MV-4-11 (cell line): ENCODE data around the gene ALPP.
"Not testable (repeated sequence)": the region's sequence is repeated elsewhere in the genome, so short reads cannot be mapped to it uniquely, and the experiment has no call there.

Experiments
- DNase-seq: peaks from one replicate; lab custom pipeline; 2025; lab: John Stamatoyannopoulos, UW

Gene ALPP

DNA sequence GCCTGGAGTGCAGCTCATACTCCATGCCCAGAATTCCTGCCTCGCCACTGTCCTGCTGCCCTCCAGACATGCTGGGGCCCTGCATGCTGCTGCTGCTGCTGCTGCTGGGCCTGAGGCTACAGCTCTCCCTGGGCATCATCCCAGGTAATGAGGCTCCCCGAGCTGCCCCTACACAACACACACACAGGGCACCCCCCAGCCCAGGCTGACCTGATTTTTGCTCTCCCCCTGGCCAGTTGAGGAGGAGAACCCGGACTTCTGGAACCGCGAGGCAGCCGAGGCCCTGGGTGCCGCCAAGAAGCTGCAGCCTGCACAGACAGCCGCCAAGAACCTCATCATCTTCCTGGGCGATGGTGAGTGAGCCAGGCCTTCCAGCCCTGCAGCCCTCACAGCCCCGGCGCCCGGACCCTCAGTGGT lies at the start of gene ALPP:
Gene ALPP, plus strand, starts transcription at position 17 of the 417 bp plus-strand sequence. Its CDS starts 52 bp downstream, at position 69.
- not testable (repeated sequence) for DNase-seq

DNA sequence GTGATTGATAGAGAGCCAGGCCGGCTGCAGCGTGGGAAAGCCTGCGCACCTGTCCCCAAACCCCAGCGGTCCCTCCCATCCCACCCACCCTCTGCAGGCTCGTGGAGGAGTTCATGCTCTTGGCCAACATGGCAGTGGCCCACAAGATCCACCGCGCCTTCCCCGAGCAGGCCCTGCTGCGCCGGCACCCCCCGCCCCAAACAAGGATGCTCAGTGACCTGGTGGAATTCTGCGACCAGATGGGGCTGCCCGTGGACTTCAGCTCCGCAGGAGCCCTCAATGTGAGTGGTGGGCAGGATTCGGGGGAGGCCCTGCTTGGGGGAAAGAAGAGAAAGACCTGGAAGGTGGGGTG lies 48.9 kb upstream of the ALPP start:
- no peak for DNase-seq

DNA sequence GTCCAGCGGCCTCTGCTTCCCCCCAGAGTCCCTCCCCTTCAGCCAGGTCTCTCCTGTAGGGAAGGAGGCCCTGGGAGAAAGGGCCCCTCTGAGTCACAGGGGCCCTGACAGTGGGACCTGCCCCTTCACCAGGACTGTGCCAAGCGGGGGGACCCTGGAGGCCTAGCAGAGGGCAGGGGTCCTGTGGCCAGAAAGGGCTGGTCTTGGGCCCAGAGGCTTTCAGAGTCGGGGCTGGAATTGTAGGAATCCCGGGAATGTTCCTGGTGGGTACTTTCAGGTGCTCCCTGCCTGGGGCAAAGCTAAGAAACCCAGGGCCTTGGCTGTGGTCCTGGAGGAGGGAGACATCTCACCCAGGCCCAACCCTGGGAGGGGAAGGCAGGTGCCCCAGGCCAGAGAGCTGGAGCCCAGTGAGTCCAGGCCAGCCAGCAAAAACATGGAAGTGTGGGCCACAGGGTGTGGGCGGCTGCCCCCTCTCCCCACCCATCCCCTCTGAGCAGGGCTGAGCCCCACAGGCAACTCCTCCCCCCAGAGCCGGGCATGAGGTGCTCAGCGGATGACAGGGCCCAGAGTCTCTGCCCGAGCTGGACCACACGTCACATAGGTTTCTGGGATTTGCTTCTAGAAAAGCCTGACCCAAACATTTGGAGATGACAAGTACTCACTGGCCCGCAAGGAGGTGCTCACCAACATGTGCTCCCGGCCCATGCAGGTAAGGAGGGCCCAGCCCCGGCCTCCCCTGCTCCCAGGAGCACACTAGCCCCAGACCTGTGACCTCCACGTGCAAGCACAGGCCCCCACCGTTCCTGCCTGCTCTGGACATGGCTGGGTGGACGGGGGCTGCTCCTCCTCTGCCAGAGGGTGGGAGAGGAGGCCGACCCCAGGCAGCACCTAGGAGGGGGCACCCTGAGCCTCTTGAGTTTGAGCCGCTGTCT lies 48.2 kb upstream of the ALPP start:
- no peak for DNase-seq

DNA sequence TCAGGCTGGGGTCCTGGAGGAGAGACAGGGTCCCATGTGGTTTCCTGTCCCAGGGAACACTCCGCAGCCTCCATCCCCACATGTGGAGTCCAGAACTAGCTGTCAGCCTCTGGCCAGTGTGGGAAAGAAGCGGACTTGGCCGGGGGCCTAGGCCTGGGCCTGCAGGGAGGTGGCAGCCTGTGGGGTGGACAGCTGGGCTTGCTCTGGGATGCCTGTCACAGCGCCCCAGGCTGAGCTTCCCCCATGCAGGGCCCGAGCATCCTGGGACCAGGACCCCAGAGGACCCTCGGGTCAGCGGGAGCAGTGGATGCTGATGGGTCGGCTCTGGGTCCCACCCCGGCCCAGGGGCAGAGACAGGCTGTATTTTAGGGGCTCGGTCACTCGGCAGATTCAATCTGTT lies 47.5 kb upstream of the ALPP start:
- DNase-seq = not testable (repeated sequence)

DNA sequence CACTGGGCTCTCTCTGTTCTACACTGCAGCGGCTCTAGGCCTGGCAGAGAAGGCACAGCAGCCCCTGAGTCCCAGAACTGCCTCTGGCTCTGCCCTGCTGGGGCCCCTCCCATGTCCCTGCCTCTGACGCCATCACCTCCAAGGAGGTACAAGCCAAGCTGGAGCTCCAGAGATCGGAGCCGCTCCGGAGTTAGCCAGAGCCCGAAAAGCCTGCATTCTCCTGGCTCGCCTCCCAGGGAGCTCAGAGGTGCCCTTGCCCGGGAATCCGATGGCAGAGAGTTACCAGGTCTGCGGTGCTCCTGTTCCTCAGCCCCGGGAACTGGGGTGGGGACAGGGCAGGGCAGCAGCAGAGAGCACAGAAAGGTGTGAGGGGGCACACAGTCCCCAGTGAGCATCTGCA lies 46.9 kb upstream of the ALPP start:
- DNase-seq = not testable (repeated sequence)

DNA sequence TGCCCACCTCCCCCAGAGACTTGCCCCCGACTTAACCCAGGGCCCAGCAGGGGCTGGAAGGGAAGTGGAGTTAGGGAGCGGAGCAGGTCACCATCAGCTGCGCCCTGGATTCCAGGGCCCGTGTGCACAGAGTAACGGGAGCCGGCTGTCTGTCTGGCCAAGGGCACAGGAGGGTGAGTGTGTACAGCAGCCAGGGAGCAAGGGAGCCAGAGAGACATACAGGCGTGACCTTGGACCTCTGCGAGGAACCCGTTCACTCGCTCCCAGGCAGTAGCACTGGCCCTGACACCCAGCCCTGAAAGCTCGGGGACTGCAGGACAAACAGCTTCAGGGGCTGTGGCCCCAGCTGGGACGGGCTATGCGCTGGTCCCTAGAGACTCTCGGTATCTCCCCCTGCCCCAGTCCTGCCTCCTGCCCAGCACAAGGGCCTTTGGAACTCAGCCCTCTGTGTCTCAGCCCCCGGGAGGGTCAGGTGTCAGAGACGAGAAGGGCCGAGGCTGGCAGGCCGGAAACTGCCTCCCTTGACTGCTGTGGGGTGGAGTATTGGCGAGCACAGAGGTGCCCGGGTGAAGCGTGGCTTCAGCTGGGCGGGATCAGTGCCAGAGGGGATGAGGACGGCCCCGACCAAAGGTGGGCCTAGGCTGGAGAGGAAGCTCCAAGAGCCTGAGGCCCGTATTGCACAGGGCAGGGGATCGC lies 46.2 kb upstream of the ALPP start:
- DNase-seq = not testable (repeated sequence)

DNA sequence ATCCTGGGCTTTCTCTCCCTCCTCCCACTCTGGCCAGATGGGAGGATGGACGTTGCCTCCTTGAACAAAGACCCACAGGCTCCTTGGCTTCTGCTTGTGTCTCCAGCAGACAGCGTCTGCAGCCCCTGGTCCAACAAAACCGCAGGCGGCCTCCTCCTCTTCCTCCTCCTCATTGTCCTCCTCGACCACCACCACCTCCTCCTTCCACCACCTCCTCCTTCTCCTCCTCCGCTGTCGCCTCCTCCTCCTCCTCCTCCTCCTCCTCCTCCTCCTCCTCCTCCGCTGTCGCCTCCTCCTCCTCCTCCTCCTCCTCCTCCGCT lies 45.7 kb upstream of the ALPP start:
- no peak for DNase-seq

DNA sequence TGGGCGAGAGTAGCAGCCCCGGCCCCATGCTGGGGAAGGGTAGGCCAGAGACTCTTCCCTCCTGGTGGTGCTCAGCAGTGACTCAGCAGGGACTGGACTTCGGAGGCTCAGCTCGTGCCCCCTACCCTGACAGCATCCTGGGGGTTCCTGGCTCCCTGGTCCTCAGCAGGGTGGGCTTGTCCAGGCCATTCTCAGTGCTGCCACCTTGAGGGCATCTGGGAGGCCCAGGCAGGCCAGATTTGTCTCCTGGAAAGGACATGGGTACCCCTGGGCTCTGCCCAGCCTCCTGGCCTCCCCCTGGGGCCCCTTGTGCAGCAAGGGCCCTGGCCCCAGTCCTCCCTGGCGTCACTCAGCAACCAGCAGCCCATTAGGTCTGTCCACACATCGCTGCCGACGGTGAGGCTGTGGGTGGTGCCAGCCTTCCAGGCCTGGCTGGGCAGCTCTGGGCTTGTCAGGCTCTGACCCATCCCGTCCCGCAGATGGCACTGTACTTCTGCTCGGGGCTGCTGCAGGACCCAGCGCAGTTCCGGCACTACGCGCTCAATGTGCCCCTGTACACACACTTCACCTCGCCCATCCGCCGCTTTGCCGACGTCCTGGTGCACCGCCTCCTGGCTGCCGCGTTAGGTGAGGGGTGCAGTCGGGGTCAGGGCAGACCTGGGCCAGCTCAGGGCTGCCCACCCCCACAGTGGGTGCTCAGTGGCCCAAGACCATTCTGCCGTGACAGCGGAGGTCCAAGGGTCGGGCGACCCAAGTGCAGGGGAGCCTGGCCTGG lies 45.0 kb upstream of the ALPP start:
- no peak for DNase-seq

DNA sequence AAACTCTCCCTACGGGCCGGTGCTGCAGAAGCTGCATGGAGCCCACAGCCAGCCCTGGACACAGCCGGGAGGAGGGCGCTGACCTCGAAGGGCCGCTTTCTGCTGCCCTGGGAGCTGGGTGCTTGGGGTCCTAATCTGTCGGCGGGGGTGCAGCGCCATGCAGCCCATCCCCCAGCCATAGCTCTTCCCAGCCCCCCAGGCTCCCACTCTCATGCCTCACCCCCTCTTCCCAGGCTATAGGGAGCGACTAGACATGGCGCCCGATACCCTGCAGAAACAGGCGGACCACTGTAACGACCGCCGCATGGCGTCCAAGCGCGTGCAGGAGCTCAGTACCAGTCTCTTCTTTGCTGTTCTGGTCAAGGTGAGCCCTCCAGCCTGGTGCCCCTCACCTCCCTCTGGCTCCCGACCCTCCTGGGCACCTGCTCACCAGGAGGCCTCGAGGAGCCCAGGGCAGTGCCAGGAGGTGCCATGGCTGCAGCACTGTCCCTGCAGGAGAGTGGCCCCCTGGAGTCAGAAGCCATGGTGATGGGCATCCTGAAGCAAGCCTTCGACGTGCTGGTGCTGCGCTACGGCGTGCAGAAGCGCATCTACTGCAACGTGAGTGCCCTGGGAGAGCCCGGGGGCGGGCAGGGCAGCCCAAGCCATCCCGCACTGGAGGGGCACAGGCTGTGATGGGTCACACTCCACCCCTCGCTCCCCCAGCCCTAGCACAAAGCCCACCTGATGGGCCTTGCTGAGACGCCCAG lies 44.2 kb upstream of the ALPP start:
- DNase-seq = not testable (repeated sequence)

DNA sequence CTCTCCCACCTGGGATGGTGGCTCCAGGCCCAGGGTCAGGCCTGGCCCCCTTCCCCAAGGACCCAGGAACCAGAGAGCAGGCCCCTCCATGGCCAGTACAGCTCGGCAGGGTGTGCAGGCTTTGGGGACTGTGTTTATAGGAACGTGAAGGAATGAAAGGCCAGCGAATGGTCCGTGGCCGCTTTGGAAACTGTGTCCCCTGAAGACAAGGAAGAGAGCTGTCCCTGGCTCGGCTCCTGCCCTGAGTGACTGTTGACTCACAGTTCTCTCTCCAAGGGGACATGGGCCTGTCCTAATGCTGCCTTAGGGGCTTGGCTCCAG lies 43.7 kb upstream of the ALPP start:
- DNase-seq = not testable (repeated sequence)

DNA sequence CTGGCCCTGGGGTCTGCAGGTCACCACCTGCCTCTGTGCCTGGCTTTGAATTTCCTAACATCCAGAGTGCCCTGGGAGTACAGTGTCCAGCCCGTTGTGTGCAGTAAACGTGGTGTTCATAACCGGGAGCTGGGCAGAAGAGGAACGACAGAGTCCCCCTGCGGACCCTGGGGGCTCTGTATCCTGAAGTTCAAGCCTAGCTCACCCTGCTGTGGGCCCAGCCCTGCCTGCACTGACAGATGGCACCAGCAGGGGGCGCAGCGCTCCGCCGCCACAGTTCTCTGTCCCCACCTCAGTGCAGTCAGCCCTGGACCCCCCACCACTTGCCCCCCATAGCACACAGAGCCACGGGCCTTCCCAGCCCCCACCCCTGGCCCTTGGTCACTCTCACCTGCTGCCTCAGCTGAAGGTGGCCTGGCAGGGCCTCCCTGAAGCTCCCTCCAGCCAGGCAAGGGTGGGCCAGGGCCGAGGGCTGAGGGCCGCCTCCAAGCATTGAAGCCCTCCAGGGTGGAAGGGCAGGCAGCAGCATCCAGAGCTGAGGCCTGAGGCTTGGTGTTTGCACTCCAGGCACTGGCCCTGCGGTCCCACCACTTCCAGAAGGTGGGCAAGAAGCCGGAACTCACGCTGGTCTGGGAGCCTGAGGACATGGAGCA lies 43.2 kb upstream of the ALPP start:
- DNase-seq = not testable (repeated sequence)

DNA sequence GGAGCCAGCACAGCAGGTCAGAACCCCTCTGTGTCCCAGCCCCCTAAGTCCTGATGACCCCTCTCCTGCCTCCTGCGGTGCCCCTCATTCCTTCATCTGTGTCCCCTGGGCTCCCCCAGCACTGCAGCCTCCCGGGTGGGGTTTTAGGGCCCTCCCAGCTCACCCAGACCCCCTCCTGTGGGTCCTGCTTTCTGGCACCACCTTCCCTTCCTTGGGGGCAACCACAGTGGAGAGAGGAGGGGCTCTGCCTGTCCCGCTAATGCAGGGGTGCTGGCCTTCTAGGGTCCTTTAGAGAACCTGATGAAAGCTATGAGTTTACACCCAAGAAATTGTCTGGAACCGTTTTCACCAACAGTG lies 42.7 kb upstream of the ALPP start:
- DNase-seq = no peak

DNA sequence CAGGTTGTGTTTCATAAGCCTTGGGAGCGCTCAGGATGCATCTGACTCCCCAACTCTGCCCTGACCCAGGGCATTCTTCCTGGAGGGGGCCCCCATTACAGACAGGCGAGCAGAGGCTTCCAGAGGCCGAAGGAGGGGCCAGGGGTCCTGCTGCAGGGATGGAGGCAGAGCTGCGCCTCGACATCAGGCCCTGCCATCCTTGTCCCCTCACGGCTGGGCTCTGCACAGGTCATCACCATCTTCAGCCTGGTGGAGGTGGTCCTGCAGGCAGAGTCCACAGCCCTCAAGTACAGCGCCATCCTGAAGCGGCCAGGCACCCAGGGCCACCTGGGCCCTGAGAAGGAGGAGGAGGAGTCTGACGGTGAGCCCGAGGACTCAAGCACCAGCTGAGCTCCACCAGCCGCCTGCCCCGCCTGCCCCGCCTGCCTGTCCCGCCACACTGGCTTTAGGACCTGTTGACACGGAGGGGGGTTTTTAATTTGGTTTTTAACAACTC lies 42.3 kb upstream of the ALPP start:
- DNase-seq = no peak

DNA sequence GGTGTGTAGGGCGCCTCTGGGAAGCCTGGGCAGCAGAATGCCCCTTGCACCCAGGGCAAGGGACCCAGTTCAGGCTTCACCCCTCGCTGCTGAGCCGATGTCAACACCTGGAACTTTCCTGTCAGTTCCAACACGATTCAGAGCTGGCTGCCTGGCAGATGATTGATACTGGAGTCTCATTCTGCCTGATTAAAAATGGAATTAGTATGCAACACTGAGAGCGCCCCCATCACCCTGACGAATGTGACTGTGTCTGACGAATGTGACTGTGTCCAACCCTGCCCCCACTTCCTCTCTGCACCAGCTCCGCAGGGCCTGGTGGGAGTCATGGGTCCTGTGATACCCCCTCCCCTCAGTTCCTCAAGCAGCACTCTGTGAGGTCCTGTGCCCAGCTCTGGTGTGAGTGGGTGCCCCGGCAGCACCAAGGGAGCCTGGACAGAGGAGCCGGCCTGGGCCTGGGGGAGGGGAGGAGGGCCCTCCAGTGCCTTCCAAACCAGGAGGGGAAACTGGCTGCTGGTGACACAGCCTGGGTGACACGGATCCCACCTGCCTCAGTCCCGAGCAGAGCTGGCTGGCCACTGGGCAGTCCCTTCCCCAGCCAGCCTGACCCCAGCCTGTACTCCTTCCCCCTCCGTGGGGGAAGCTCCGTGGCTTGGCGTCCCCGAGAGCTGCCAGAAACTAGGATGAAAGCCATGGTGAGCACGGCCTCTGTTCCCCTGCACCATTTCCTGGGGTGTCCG lies 41.4 kb upstream of the ALPP start:
- DNase-seq = no peak

DNA sequence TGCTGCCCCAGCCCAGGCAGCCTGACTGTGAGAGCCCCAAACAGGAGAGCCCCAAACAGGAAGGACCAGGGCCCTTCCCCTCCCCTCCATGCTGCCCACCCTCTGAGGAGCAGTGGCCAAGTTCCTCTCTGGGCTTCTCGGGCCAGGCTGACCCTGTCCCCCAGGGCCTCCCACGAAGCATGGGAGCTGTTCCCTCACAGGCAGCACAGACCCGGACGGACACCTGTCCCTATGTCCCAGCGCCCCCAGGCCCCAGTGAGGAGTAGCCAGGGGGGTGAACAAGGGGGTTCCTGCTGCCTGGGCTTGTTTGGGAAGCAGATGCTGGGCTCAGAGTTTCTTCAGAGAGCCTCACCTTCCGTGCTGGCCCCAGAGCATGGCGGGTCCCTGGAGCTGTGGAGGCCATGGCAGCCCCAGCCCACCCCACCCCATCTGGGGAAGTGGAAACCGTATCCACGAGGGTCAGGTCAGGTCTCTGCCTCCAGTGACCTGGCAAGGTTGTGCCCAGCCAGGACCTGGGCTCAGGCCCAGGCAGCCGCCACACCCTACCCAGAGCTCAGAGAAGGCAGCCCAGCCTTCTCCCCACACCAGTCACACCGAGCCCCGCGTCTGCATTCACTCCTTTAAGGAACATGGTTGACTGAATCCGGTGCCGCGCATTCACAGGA lies 40.3 kb upstream of the ALPP start:
- DNase-seq = not testable (repeated sequence)

DNA sequence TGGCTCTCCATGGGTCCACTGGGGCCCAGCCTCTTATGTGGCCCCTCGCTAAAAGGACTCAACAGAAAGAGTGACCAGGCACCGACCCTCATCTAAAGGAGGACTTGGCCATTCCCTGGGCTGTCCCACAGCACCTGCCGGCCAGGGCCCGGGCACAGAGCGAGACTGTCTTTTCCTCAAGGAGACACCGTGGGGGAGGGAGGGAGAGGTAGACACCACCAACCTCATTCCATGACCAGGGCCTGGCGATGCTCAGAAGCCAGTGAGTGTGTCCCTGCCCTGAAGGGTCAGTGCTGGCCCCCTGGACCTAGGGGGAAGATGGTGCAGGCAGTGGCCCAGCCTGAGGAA lies 39.8 kb upstream of the ALPP start:
- DNase-seq = no peak

DNA sequence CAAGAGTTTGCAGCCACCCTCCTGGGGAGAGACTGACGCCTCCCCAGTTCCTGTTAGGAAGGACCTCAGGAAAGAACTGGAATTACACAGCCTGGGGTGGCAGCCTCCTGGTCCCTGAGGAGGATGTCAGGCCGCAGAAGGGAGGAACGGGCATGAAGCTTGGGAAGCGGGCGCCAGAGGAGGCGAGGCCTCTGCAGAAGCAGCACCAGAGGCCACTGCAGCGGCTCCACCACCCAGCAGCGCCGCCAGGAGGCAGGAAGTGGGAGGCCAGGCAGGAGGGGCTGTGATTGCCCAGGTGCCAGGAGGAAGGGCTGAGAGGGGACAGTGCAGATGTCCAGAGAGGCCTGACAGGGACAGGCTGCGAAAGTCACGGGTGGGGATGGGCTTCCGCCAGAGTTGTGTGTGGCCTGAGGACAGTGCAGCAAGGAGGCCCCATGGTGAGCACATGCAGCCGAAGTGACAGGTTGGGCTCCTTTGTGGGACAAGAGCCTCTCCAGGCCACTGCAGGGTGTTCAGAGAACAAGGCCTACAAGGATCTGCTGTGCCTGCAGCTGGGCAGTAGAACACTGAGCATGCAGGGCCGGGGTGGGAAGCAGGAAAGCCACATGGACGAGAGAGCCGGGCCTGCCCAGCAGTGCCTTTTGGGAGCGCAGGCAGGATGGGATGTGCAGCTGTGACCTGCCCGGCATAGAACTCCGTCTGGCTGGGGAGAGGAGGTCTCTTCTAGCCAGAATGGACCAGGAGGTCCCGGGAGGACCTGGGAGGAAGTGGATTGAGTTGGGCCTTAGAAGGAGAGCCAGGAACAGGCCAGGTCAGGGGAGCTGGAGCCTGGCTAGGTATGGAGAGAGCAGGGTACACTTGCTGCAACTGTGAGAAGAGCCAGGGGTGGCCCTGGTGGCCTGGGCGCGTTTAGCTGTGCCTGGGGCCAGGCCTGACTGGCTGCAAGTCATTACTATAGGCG lies 39.1 kb upstream of the ALPP start:
- DNase-seq = no peak

DNA sequence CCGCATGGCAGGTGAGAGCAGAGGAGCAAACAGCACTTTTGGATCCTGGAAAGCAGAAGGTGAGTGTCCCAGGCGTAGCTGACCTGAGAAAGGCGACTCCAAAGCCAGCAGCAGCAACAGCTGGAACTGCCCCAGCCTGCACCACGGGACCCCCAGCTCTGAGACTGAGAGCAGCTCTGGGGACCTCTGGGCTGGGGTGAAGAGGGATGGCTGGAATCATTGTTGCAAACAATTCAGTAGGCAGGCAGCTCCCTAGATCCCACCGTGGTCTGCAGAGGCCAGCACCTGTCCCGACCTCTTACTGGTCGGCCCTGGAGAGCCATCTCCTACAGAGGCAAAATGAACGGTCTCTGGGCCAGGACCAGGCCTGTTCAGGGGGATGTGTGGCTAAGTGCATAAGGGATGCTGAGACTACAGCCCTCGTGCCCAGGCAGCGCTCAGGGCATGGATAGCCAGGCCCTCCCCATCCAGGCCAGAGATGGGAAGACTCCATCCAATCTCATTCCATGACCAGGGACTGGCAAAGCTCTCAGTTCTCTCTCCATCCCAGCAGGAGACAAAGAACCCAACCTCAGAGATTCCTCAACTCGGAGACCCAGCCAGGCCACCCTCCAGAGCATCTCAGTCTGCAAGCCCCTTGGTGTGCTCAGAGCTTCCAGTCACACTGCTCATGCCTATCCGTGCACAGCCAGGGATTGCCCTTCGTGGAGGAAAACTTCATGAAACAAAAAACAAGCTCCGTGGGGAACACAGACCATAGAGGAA lies 38.2 kb upstream of the ALPP start:
- no peak for DNase-seq
